K562 (cell line): ENCODE measurements around the gene TGDS. TPM values are rescaled to one million over a fixed set of nuclear protein-coding genes. Genes with fewer than 3 reads are reported as not detected.

Experiments used
- ATAC-seq: fragments of 200-7000 bp; cut with Tn5 transposase; 3 replicates; pipeline ENCODE4 v1.9.1; 2020; ENCODE audit warnings: moderate library complexity
- BruUV-seq: library from RNA; stranded (reverse); fragments of 400-500 nt; replicated peaks from 2 replicates; lab custom pipeline; 2021; lab: Mats Ljungman, UMichigan
- CTCF ChIA-PET: fragments of 300-600 bp; formaldehyde crosslinking; extraction: SDS; loops from one replicate; lab custom pipeline; 2021; ENCODE audit warnings: low intra/inter-chr PET ratio; lab: Yijun Ruan, JAX
- POLR2A ChIA-PET: fragments of 300-600, 350-650 bp; sonication (Branson Sonifier 250); formaldehyde crosslinking; extraction: SDS; loops from one replicate; lab custom pipeline; 2021; ENCODE audit warnings: antibody characterized with exemption, inconsistent platforms; lab: Yijun Ruan, JAX
- DNase-seq, 4 experiments: peaks; one replicate each; pipeline versions ENCODE4 v3.0.0 to v3.0.0-alpha.2; 2011 to 2018; ENCODE audit warnings: low spot score in 3 of 4, mixed read lengths in 3 of 4; ENCODE audit errors: extremely low read depth in 1 of 4
- FAIRE-seq: peaks from 2 replicates; lab custom pipeline; 2011; peaks lifted over from hg19 to GRCh38; lab: Jason Lieb, UNC
- H2AFZ ChIP-seq: 2 replicates; pipeline ENCODE4 v1.6.0; 2011; ENCODE audit warnings: low read depth, low read length, control low read depth, inconsistent platforms
- H3K27ac ChIP-seq: fragments of 200-600 bp; 3 replicates; pipeline ENCODE4 v1.8.0; 2011; ENCODE audit warnings: low read depth, mild to moderate bottlenecking, control low read depth, inconsistent platforms, low read length, moderate library complexity, mixed read lengths; ENCODE audit errors: extremely low read depth
- H3K27me3 ChIP-seq, 2 experiments: fragments of 300-600 bp in 1 of 2; 2 replicates in 1 of 2; 3 replicates in 1 of 2; pipeline versions ENCODE4 v1.6.0 to v1.8.0; 2011; ENCODE audit warnings: inconsistent platforms in 2 of 2, low read length in 2 of 2, mild to moderate bottlenecking in 1 of 2, mixed read lengths in 1 of 2, moderate library complexity in 1 of 2; ENCODE audit not compliant: control insufficient read depth in 2 of 2, insufficient read depth in 2 of 2
- H3K36me3 ChIP-seq: fragments of 300-600 bp; 3 replicates; pipeline ENCODE4 v1.8.0; 2011; ENCODE audit warnings: mild to moderate bottlenecking, low read length, inconsistent platforms; ENCODE audit not compliant: control insufficient read depth, insufficient read depth
- H3K4me1 ChIP-seq, 2 experiments: fragments of 200-600 bp in 1 of 2; replicated peaks in 1 of 2; 2 replicates in 1 of 2; 3 replicates in 1 of 2; pipeline versions ENCODE4 v1.5.1 to v1.8.0; 2011; ENCODE audit warnings: inconsistent platforms in 2 of 2, low read length in 2 of 2, mild to moderate bottlenecking in 1 of 2, mixed read lengths in 1 of 2, moderate library complexity in 1 of 2; ENCODE audit not compliant: control insufficient read depth in 2 of 2, insufficient read depth in 2 of 2
- H3K4me2 ChIP-seq: 2 replicates; pipeline ENCODE4 v1.6.1; 2011; ENCODE audit warnings: low read length, control low read depth, inconsistent platforms, mixed read lengths; ENCODE audit not compliant: insufficient read depth
- H3K4me3 ChIP-seq: fragments of 200-600 bp; sonication (generic), shearing (Covaris generic); 2 replicates; pipeline ENCODE4 v1.5.1; 2016; ENCODE audit warnings: control low read depth, inconsistent platforms
- H3K79me2 ChIP-seq: fragments of 200-600 bp; 3 replicates; pipeline ENCODE4 v1.8.0; 2011; ENCODE audit warnings: low read length, inconsistent platforms; ENCODE audit not compliant: control insufficient read depth, insufficient read depth
- H3K9ac ChIP-seq, 2 experiments: 2 replicates each; pipeline versions ENCODE4 v1.6.0 to v1.6.1; 2011; ENCODE audit warnings: low read depth in 2 of 2, low read length in 2 of 2, control low read depth in 1 of 2, inconsistent platforms in 1 of 2, mild to moderate bottlenecking in 1 of 2, mixed read lengths in 1 of 2; ENCODE audit not compliant: insufficient read depth in 1 of 2
- H3K9me1 ChIP-seq: one replicate; pipeline ENCODE4 v1.6.0; 2011; ENCODE audit warnings: inconsistent platforms, mild to moderate bottlenecking, low read length, moderate library complexity; ENCODE audit not compliant: control insufficient read depth, insufficient read depth
- H3K9me3 ChIP-seq: replicated peaks from 2 replicates; pipeline ENCODE4 v1.5.1; 2011; ENCODE audit warnings: low read depth, low read length, inconsistent platforms; ENCODE audit not compliant: control insufficient read depth, insufficient read depth
- H4K20me1 ChIP-seq: replicated peaks from 2 replicates; pipeline ENCODE4 v1.6.1; 2011; ENCODE audit warnings: low read length, inconsistent platforms, mixed read lengths; ENCODE audit not compliant: control insufficient read depth, insufficient read depth
- IRF2 ChIP-seq: sonication (generic); formaldehyde crosslinking; IDR thresholded peaks from 2 replicates; pipeline ENCODE4 v1.8.1; 2022; ENCODE audit warnings: mild to moderate bottlenecking, missing genetic modification reagents
- KDM4B ChIP-seq, 2 experiments: fragments of 450-650 bp in 1 of 2; sonication (generic) in 1 of 2; IDR thresholded peaks; 2 replicates each; pipeline ENCODE4 v1.6.1; 2016 to 2017; ENCODE audit warnings: borderline replicate concordance in 2 of 2, antibody characterized with exemption in 1 of 2, low read depth in 1 of 2, mild to moderate bottlenecking in 1 of 2
- L3MBTL2 ChIP-seq: fragments of 450-650 bp; IDR thresholded peaks from 2 replicates; pipeline ENCODE4 v1.6.1; 2016; ENCODE audit warnings: mild to moderate bottlenecking, moderate library complexity
- SLC30A9 ChIP-seq: fragments of 250-450 bp; sonication (Bioruptor Pico); IDR thresholded peaks from 2 replicates; pipeline ENCODE4 v1.8.0; 2022; ENCODE audit warnings: mild to moderate bottlenecking, moderate library complexity
- TAL1 ChIP-seq: fragments of 450-650 bp; IDR thresholded peaks from 2 replicates; pipeline ENCODE4 v1.6.1; 2016; ENCODE audit warnings: mild to moderate bottlenecking
- ZNF217 ChIP-seq: sonication (generic); formaldehyde crosslinking; IDR thresholded peaks from 2 replicates; pipeline ENCODE4 v1.8.0; 2022; ENCODE audit warnings: mild to moderate bottlenecking, missing genetic modification reagents
- WGBS: fragments of 100-300 bp; shearing (Covaris generic); methylation state at CpG from one replicate; pipeline ENCODE4 v1.1.6; 2016; ENCODE audit warnings: low coverage, mixed read lengths; ENCODE audit not compliant: insufficient coverage; ENCODE audit errors: missing lambda C conversion rate; 5-methylcytosine and 5-hydroxymethylcytosine counted together
- in situ Hi-C: fragments of 300-500 bp; cut with MboI; formaldehyde crosslinking; loops from 4 replicates; pipeline ENCODE4 v1.15.0; 2018; ENCODE audit warnings: inconsistent platforms, mixed read lengths
- intact Hi-C: fragments of 100-400 bp; cut with micrococcal nuclease; formaldehyde crosslinking; loops from 2 replicates; pipeline ENCODE4 v1.14.2; 2022
- polyA plus RNA-seq, 8 experiments: library from polyadenylated mRNA; depleted of rRNA in 4 of 8; stranded (reverse) in 5 of 8; unstranded in 3 of 8; fragments of >200 nt; fragmentation: Nextera tagmentation in 2 of 8; fragmentation: Illumina TruSeq in 1 of 8; extraction: Ambion mirVana in 2 of 8; extraction: Trizol in 1 of 8; gene quantifications; 2 replicates each; pipeline versions ENCODE4 v1.2.1 to v1.2.3, GENCODE V29; 2011 to 2014; ENCODE audit warnings: inconsistent platforms in 1 of 8, missing spikeins in 1 of 8
- total RNA-seq, 7 experiments: library from RNA; depleted of rRNA in 6 of 7; stranded (reverse); fragments of >200 nt in 6 of 7; fragmentation: Illumina TruSeq in 2 of 7; extraction: Trizol in 2 of 7; gene quantifications; 2 replicates each; pipeline versions ENCODE4 v1.2.1 to v1.2.3, GENCODE V29; 2011 to 2021; ENCODE audit warnings: low replicate concordance in 1 of 7
- TF ChIP-seq, protein P1 (sequence below), 2 experiments: fragments of 200-800 bp in 1 of 2; sonication (Bioruptor generic) in 1 of 2; sonication (generic) in 1 of 2; formaldehyde crosslinking in 1 of 2; IDR thresholded peaks in 1 of 2; conservative IDR thresholded peaks in 1 of 2; 2 replicates each; pipeline versions ENCODE4 v1.5.0 to v1.6.1; 2016 to 2020; ENCODE audit warnings: missing compliant biosample characterization in 1 of 2, missing genetic modification characterization in 1 of 2, missing genetic modification reagents in 1 of 2

The TGDS gene
- total and polyA plus RNA-seq, 9 of the 15 experiments (the other 6 are each of a cell fraction or from before 2014, with no cell fraction given), result 9.9 to 43.7 (median 21.4) TPM

DNA sequence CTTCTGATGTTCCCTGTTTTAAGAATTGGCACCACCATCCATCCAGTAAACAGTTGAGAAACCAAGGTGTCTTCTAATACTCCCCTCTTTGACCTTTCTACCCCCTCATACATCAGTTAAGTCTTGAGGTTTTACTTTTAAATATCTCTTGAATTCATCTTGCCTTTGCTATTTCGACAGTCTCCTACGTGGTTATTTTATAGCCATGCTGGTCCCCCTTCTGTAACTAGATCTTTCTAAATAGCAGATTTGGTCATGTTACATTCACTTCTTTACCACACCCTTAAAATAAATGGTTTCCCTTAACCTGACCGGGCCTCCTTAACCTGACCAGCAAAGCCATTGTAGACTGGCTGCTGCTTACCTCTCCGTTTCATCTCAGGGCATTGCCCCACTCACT, 11.1 kb upstream of the TGDS start:
- no peak overlapping the region for H3K27ac ChIP-seq
- no peak for TF ChIP-seq L3MBTL2
- TF ChIP-seq, protein P1, sequence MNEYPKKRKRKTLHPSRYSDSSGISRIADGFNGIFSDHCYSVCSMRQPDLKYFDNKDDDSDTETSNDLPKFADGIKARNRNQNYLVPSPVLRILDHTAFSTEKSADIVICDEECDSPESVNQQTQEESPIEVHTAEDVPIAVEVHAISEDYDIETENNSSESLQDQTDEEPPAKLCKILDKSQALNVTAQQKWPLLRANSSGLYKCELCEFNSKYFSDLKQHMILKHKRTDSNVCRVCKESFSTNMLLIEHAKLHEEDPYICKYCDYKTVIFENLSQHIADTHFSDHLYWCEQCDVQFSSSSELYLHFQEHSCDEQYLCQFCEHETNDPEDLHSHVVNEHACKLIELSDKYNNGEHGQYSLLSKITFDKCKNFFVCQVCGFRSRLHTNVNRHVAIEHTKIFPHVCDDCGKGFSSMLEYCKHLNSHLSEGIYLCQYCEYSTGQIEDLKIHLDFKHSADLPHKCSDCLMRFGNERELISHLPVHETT (CRISPR knock-in tag; conservative IDR thresholded peaks at IDR 0.05 in 1 of 2, IDR thresholded peaks at IDR 0.05 in 1 of 2), result no peak
- no peak for TF ChIP-seq TAL1
- no peak for TF ChIP-seq ZNF217
- no peak for TF ChIP-seq IRF2 (CRISPR knock-in tag)
- TF ChIP-seq SLC30A9 (CRISPR knock-in tag), result no peak
- no peak for TF ChIP-seq KDM4B (IDR thresholded peaks at IDR 0.05; ENCODE audit: borderline replicate concordance in 2 of 2, low read depth in 1 of 2)
- H3K9me3 ChIP-seq, result no peaks in the 10 kb centered on the region
- peaks cover 14% of the 10 kb centered on the region for H3K79me2 ChIP-seq
- intact Hi-C loops, result no loop called here
- BruUV-seq, result no TSS peak
- in situ Hi-C loops, result no loop called here
- no peak overlapping the region for H3K4me2 ChIP-seq
- DNase-seq (no peak), ATAC-seq (no peak), FAIRE-seq (no peak)
- ChIA-PET POLR2A (no interaction called here), CTCF (no interaction called here)
- no peaks in the 10 kb centered on the region for H3K9me1 ChIP-seq
- H3K27me3 ChIP-seq, result no peaks in the 10 kb centered on the region
- peaks cover 24% of the 10 kb centered on the region; the same call in 2 of the 3 replicates for H3K36me3 ChIP-seq
- no peak overlapping the region for H3K4me3 ChIP-seq
- no peak overlapping the region for H2AFZ ChIP-seq
- H4K20me1 ChIP-seq, result no peaks in the 10 kb centered on the region
- no peak overlapping the region for H3K9ac ChIP-seq
- peaks cover under 1 to 2% of the 10 kb centered on the region in 2 experiments; a peak in 4 of 5 replicates for H3K4me1 ChIP-seq
- WGBS, result 62% methylated on average over 4 of the region's 4 CpGs
